H9 (cell line): ENCODE measurements around the gene KLHL33. TPM values are rescaled to one million over a fixed set of nuclear protein-coding genes. Genes with fewer than 3 reads are reported as not detected.

Source experiments
- DNase-seq: peaks from one replicate; pipeline ENCODE4 v3.0.0-alpha.2; 2017
- H2AFZ ChIP-seq: one replicate; pipeline ENCODE4 v1.6.1; 2013; ENCODE audit warnings: mild to moderate bottlenecking, low read length, control low read depth, moderate library complexity
- H2AK5ac ChIP-seq: 2 replicates; pipeline ENCODE4 v1.6.1; 2013; ENCODE audit warnings: low read length, control low read depth, mixed read lengths; ENCODE audit not compliant: insufficient read length
- H2BK120ac ChIP-seq: one replicate; pipeline ENCODE4 v1.6.1; 2013; ENCODE audit warnings: low read depth, mild to moderate bottlenecking, low read length, control low read depth, inconsistent platforms; ENCODE audit not compliant: poor library complexity, severe bottlenecking
- H2BK12ac ChIP-seq: 2 replicates; pipeline ENCODE4 v1.6.1; 2013; ENCODE audit warnings: low read length, control low read depth, mixed read lengths, low read depth; ENCODE audit not compliant: insufficient read length
- H2BK15ac ChIP-seq: 2 replicates; pipeline ENCODE4 v1.6.1; 2013; ENCODE audit warnings: low read depth, low read length, control low read depth
- H2BK20ac ChIP-seq: one replicate; pipeline ENCODE4 v1.6.1; 2013; ENCODE audit warnings: low read depth, mild to moderate bottlenecking, low read length, control low read depth, inconsistent platforms; ENCODE audit not compliant: poor library complexity, severe bottlenecking
- H2BK5ac ChIP-seq: 2 replicates; pipeline ENCODE4 v1.6.1; 2013; ENCODE audit warnings: low read length, control low read depth, mixed read lengths; ENCODE audit not compliant: insufficient read length
- H3K14ac ChIP-seq: 2 replicates; pipeline ENCODE4 v1.6.1; 2013; ENCODE audit warnings: low read length, control low read depth; ENCODE audit not compliant: insufficient read depth
- H3K18ac ChIP-seq: 2 replicates; pipeline ENCODE4 v1.6.1; 2013; ENCODE audit warnings: low read depth, mild to moderate bottlenecking, mixed read lengths, low read length, control low read depth; ENCODE audit not compliant: insufficient read length
- H3K23ac ChIP-seq: 2 replicates; pipeline ENCODE4 v1.6.1; 2013; ENCODE audit warnings: low read length, control low read depth, mixed read lengths, low read depth; ENCODE audit not compliant: insufficient read length
- H3K23me2 ChIP-seq: 2 replicates; pipeline ENCODE4 v1.6.1; 2013; ENCODE audit warnings: low read depth, mild to moderate bottlenecking, mixed read lengths, low read length, control low read depth; ENCODE audit not compliant: insufficient read length, poor library complexity, severe bottlenecking
- H3K27ac ChIP-seq: 2 replicates; pipeline ENCODE4 v1.5.1; 2013; ENCODE audit warnings: low read length, control low read depth, mixed read lengths, low read depth; ENCODE audit not compliant: insufficient read length
- H3K27me3 ChIP-seq: 2 replicates; pipeline ENCODE4 v1.6.1; 2013; ENCODE audit warnings: low read length, control low read depth, inconsistent platforms; ENCODE audit not compliant: insufficient read depth
- H3K4ac ChIP-seq: 2 replicates; pipeline ENCODE4 v1.6.1; 2013; ENCODE audit warnings: low read depth, mild to moderate bottlenecking, control low read depth, inconsistent platforms, low read length, moderate library complexity
- H3K4me1 ChIP-seq: 2 replicates; pipeline ENCODE4 v1.6.1; 2013; ENCODE audit warnings: low read length, control low read depth, inconsistent platforms; ENCODE audit not compliant: insufficient read depth
- H3K4me2 ChIP-seq: 2 replicates; pipeline ENCODE4 v1.6.1; 2013; ENCODE audit warnings: low read length, control low read depth, mixed read lengths; ENCODE audit not compliant: insufficient read length, insufficient read depth
- H3K56ac ChIP-seq: 2 replicates; pipeline ENCODE4 v1.6.1; 2013; ENCODE audit warnings: low read depth, mild to moderate bottlenecking, mixed read lengths, low read length, control low read depth; ENCODE audit not compliant: insufficient read length
- H3K79me1 ChIP-seq: 2 replicates; pipeline ENCODE4 v1.6.1; 2013; ENCODE audit warnings: low read depth, mild to moderate bottlenecking, moderate library complexity, low read length, control low read depth, inconsistent platforms; ENCODE audit not compliant: insufficient read depth, poor library complexity, severe bottlenecking
- H3K79me2 ChIP-seq: 2 replicates; pipeline ENCODE4 v1.6.1; 2013; ENCODE audit warnings: low read length, control low read depth, inconsistent platforms; ENCODE audit not compliant: insufficient read depth
- H3K9ac ChIP-seq: 2 replicates; pipeline ENCODE4 v1.6.1; 2013; ENCODE audit warnings: low read length, control low read depth, mixed read lengths; ENCODE audit not compliant: insufficient read length; ENCODE audit errors: extremely low read depth
- H3K9me3 ChIP-seq: one replicate; pipeline ENCODE4 v1.6.1; 2013; ENCODE audit warnings: low read depth, low read length, inconsistent platforms; ENCODE audit not compliant: control insufficient read depth
- H3T11ph ChIP-seq: one replicate; pipeline ENCODE4 v1.6.1; 2013; ENCODE audit warnings: mild to moderate bottlenecking, low read length, control low read depth, inconsistent platforms
- H4K20me1 ChIP-seq: one replicate; pipeline ENCODE4 v1.6.1; 2013; ENCODE audit not compliant: control insufficient read depth, insufficient read length, insufficient read depth
- H4K5ac ChIP-seq: 2 replicates; pipeline ENCODE4 v1.6.1; 2013; ENCODE audit warnings: low read depth, mild to moderate bottlenecking, mixed read lengths, low read length, control low read depth; ENCODE audit not compliant: insufficient read length
- H4K8ac ChIP-seq: replicated peaks from 2 replicates; pipeline ENCODE4 v1.6.1; 2013; ENCODE audit warnings: low read length, control low read depth, mixed read lengths, low read depth; ENCODE audit not compliant: insufficient read length
- H4K91ac ChIP-seq: 2 replicates; pipeline ENCODE4 v1.6.1; 2013; ENCODE audit warnings: low read depth, mild to moderate bottlenecking, moderate library complexity, mixed read lengths, low read length, control low read depth; ENCODE audit not compliant: insufficient read length
- H3K27ac Mint-ChIP-seq, 3 experiments: 2 replicates in 2 of 3; 3 replicates in 1 of 3; pipeline ENCODE4 v1.8.0; 2020 to 2021; ENCODE audit warnings: mixed read lengths in 3 of 3, mild to moderate bottlenecking in 1 of 3, moderate library complexity in 1 of 3
- H3K27me3 Mint-ChIP-seq: 2 replicates; pipeline ENCODE4 v1.8.0; 2021; ENCODE audit warnings: low read depth, mild to moderate bottlenecking, moderate library complexity, mixed read lengths
- H3K36me3 Mint-ChIP-seq, 3 experiments: 2 replicates in 2 of 3; 3 replicates in 1 of 3; pipeline ENCODE4 v1.8.0; 2020 to 2021; ENCODE audit warnings: low read depth in 3 of 3, mixed read lengths in 3 of 3; ENCODE audit not compliant: insufficient read depth in 1 of 3
- H3K4me1 Mint-ChIP-seq, 2 experiments: 2 replicates each; pipeline ENCODE4 v1.8.0; 2020; ENCODE audit warnings: mixed read lengths in 2 of 2
- H3K4me3 Mint-ChIP-seq, 2 experiments: 2 replicates in 1 of 2; 3 replicates in 1 of 2; pipeline ENCODE4 v1.8.0; 2020 to 2021; ENCODE audit warnings: mild to moderate bottlenecking in 2 of 2, mixed read lengths in 2 of 2, moderate library complexity in 1 of 2
- H3K9me3 Mint-ChIP-seq, 2 experiments: 2 replicates in 1 of 2; 3 replicates in 1 of 2; pipeline ENCODE4 v1.8.0; 2020; ENCODE audit warnings: mild to moderate bottlenecking in 2 of 2, mixed read lengths in 2 of 2, moderate library complexity in 1 of 2
- WGBS: extraction: QIAGEN DNeasy Blood & Tissue Kit; methylation state at CpG from one replicate; pipeline ENCODE4 v1.1.7; 2013; ENCODE audit warnings: missing lambda C conversion rate, low lambda C conversion rate, mixed read lengths; ENCODE audit not compliant: insufficient read length; ENCODE audit errors: extremely low coverage; 5-methylcytosine and 5-hydroxymethylcytosine counted together
- total RNA-seq: library from RNA; stranded (reverse); gene quantifications from 2 replicates; pipeline ENCODE4 v1.2.1, GENCODE V29; 2021
- TF ChIP-seq, protein P1 (sequence below): fragments of 200-600 bp; sonication (generic); conservative IDR thresholded peaks from 3 replicates; pipeline ENCODE4 v1.8.0; 2021; ENCODE audit warnings: antibody characterized with exemption, mild to moderate bottlenecking

The KLHL33 gene
- total RNA-seq, 1 experiment from 2014 or later: 0.04 TPM

DNA sequence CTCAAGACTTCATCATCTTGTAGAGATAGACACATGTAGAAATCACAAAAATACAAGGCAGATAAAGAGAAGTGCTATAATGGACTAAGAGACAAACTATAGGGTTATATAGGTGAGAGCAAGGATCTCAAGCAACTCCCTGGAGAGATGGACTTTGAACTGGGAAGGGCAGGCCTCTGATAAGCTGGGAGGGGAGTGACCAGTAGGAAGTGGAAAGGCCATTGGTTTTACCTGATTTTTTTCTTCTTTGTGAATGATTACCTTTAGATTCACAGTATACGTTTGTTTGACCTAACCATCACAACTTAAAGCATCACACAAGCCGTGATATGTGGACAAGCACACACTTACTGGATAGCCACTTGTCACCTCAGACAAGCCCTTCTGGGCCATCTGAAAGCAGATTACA, 17.5 kb downstream of the KLHL33 start:
- no peak overlapping the region for H2BK20ac ChIP-seq
- no peak overlapping the region for H4K8ac ChIP-seq
- H3T11ph ChIP-seq: no peak overlapping the region
- no peak overlapping the region for H3K9ac ChIP-seq
- H2AK5ac ChIP-seq: no peak overlapping the region
- H3K56ac ChIP-seq: no peak overlapping the region
- H4K91ac ChIP-seq: no peak overlapping the region
- H3K9me3 ChIP-seq: no peaks in the 10 kb centered on the region
- no peak overlapping the region for H2AFZ ChIP-seq
- no peak overlapping the region for H2BK5ac ChIP-seq
- H3K4me2 ChIP-seq: no peak overlapping the region
- no peak overlapping the region for H3K18ac ChIP-seq
- Mint-ChIP-seq H3K4me1 (peaks cover 20 to 27% of the 10 kb centered on the region in 2 experiments), H3K4me3 (no peak overlapping the region), H3K36me3 (no peaks in the 10 kb centered on the region), H3K27me3 (no peaks in the 10 kb centered on the region), H3K27ac (no peak overlapping the region), H3K9me3 (no peaks in the 10 kb centered on the region)
- no peak overlapping the region for H3K27ac ChIP-seq
- no peak overlapping the region for H2BK120ac ChIP-seq
- H3K14ac ChIP-seq: no peak overlapping the region
- no peaks in the 10 kb centered on the region for H4K20me1 ChIP-seq
- TF ChIP-seq, protein P1, sequence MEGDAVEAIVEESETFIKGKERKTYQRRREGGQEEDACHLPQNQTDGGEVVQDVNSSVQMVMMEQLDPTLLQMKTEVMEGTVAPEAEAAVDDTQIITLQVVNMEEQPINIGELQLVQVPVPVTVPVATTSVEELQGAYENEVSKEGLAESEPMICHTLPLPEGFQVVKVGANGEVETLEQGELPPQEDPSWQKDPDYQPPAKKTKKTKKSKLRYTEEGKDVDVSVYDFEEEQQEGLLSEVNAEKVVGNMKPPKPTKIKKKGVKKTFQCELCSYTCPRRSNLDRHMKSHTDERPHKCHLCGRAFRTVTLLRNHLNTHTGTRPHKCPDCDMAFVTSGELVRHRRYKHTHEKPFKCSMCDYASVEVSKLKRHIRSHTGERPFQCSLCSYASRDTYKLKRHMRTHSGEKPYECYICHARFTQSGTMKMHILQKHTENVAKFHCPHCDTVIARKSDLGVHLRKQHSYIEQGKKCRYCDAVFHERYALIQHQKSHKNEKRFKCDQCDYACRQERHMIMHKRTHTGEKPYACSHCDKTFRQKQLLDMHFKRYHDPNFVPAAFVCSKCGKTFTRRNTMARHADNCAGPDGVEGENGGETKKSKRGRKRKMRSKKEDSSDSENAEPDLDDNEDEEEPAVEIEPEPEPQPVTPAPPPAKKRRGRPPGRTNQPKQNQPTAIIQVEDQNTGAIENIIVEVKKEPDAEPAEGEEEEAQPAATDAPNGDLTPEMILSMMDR: no peak
- no peaks in the 10 kb centered on the region for H3K79me1 ChIP-seq
- H3K27me3 ChIP-seq: no peaks in the 10 kb centered on the region
- H3K4me1 ChIP-seq: no peaks in the 10 kb centered on the region
- no peak for DNase-seq
- H2BK15ac ChIP-seq: no peak overlapping the region
- no peaks in the 10 kb centered on the region for H3K79me2 ChIP-seq
- no peak overlapping the region for H2BK12ac ChIP-seq
- H3K23me2 ChIP-seq: peaks cover 3% of the 10 kb centered on the region
- no peak overlapping the region for H4K5ac ChIP-seq
- H3K23ac ChIP-seq: no peak overlapping the region
- no CpG with 5 or more reads among the region's 2 CpGs for whole genome bisulfite sequencing
- H3K4ac ChIP-seq: no peak overlapping the region
